Right lobe of liver (tissue), 4 donors: ENCODE data around the gene USP50.

ENCODE experiments used
- POLR2A ChIP-seq: fragments of 450-650 bp; IDR thresholded peaks from one replicate; pipeline ENCODE4 v1.6.1; 2017; ENCODE audit warnings: antibody characterized with exemption, mild to moderate bottlenecking
- TF ChIP-seq, protein P1 (sequence below), 4 donors: fragments of 200-600 bp in 3 of 4; fragments of 450-650 bp in 1 of 4; IDR thresholded peaks; one replicate each; pipeline versions ENCODE4 v1.5.1 to v1.8.0; 2016 to 2022; ENCODE audit warnings: antibody characterized with exemption in 4 of 4, mild to moderate bottlenecking in 2 of 4
- donor health status: DM: no; HTN: no; CAD: no.
- donor health status: DM: no; HTN: no; CAD: no.
- donor health status: DM: no; HTN: yes; CAD: no.

DNA sequence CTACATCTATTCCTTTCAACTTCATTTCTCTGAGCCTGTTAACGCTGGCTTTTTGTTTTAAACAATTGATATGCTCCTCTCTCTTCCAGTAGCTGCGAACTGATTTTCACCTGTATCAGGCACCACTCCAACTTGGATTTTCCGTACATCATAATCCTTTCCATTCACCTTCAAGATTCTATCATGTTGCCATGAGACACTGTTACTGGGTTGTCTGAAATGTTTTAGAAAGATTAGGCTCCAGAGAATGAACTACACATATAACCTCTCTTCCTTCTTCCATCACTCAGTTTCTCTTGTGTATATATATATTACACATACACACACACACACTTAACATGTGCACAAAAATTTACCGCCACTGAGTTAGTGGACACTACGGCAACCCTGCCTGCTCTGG lies at the start of gene USP50:
- TF ChIP-seq, protein P1, sequence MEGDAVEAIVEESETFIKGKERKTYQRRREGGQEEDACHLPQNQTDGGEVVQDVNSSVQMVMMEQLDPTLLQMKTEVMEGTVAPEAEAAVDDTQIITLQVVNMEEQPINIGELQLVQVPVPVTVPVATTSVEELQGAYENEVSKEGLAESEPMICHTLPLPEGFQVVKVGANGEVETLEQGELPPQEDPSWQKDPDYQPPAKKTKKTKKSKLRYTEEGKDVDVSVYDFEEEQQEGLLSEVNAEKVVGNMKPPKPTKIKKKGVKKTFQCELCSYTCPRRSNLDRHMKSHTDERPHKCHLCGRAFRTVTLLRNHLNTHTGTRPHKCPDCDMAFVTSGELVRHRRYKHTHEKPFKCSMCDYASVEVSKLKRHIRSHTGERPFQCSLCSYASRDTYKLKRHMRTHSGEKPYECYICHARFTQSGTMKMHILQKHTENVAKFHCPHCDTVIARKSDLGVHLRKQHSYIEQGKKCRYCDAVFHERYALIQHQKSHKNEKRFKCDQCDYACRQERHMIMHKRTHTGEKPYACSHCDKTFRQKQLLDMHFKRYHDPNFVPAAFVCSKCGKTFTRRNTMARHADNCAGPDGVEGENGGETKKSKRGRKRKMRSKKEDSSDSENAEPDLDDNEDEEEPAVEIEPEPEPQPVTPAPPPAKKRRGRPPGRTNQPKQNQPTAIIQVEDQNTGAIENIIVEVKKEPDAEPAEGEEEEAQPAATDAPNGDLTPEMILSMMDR (IDR thresholded peaks at IDR 0.05) = no peak
- no peak for TF ChIP-seq POLR2A
